ENCODE results near the gene SELENBP1. TPM values are rescaled to one million over a fixed set of nuclear protein-coding genes. Genes with fewer than 3 reads are reported as not detected.

SELENBP1 gene
- total RNA-seq, 2 donors from 2014 or later = 35.4 to 39.2 TPM

GRCh38 chr1:151344291-151344690 is 28.2 kb downstream of the SELENBP1 start:
- Histone ChIP-seq H3K9ac (ENCODE audit: extremely low read depth, low read length, poor library complexity, severe bottlenecking) (no peak overlapping the region), H3K27ac (ENCODE audit: low read depth, low read length) (no peak overlapping the region), H3K4me1 (ENCODE audit: control insufficient read depth, insufficient read depth, low read length) (peaks cover 2% of the 10 kb centered on the region), H3K4me3 (ENCODE audit: low read length) (no peak overlapping the region), H3K9me3 (ENCODE audit: control insufficient read depth, low read length) (no peaks in the 10 kb centered on the region), H3K27me3 (ENCODE audit: control insufficient read depth, insufficient read depth, low read length, poor library complexity, severe bottlenecking) (no peaks in the 10 kb centered on the region), H3K36me3 (ENCODE audit: control insufficient read depth, insufficient read depth, low read length) (peaks cover 21% of the 10 kb centered on the region)
- no peak for TF ChIP-seq CTCF (conservative IDR thresholded peaks at IDR 0.05)
- H3K36me3 Mint-ChIP-seq (ENCODE audit: low read depth) = peaks cover 31% of the 10 kb centered on the region
- no peak overlapping the region for H3K4me3 Mint-ChIP-seq
- H3K27ac Mint-ChIP-seq = no peak overlapping the region
- H3K9me3 Mint-ChIP-seq = no peaks in the 10 kb centered on the region
- DNase-seq = no peak
- 93% methylated on average over 6 of the region's 6 CpGs; no CpG with 5 or more reads in 1 of the 2 experiments for WGBS, 2 experiments (ENCODE audit: insufficient coverage in 1 of 2, insufficient read length in 1 of 2)
- H3K4me1 Mint-ChIP-seq = peaks cover 24% of the 10 kb centered on the region
- H3K27me3 Mint-ChIP-seq (ENCODE audit: insufficient read depth) = no peaks in the 10 kb centered on the region

- DNase-seq = no peak
- Histone ChIP-seq H3K36me3 (ENCODE audit: control insufficient read depth, insufficient read depth, low read length) (peaks cover 21% of the 10 kb centered on the region), H3K4me1 (ENCODE audit: control insufficient read depth, insufficient read depth, low read length) (peaks cover 2% of the 10 kb centered on the region), H3K27ac (ENCODE audit: low read depth, low read length) (no peak overlapping the region), H3K9me3 (ENCODE audit: control insufficient read depth, low read length) (no peaks in the 10 kb centered on the region), H3K9ac (ENCODE audit: extremely low read depth, low read length, poor library complexity, severe bottlenecking) (no peak overlapping the region), H3K27me3 (ENCODE audit: control insufficient read depth, insufficient read depth, low read length, poor library complexity, severe bottlenecking) (no peaks in the 10 kb centered on the region), H3K4me3 (ENCODE audit: low read length) (no peak overlapping the region)
- Mint-ChIP-seq H3K36me3 (ENCODE audit: low read depth) (peaks cover 31% of the 10 kb centered on the region), H3K27ac (no peak overlapping the region), H3K27me3 (ENCODE audit: insufficient read depth) (no peaks in the 10 kb centered on the region), H3K4me3 (no peak overlapping the region), H3K9me3 (no peaks in the 10 kb centered on the region), H3K4me1 (peaks cover 24% of the 10 kb centered on the region)
- WGBS, 2 experiments (ENCODE audit: insufficient coverage in 1 of 2, insufficient read length in 1 of 2) = 82 to 83% methylated on average over 6 to 9 of the region's 9 CpGs
- TF ChIP-seq CTCF (conservative IDR thresholded peaks at IDR 0.05) = no peak
Observed at GRCh38 chr1:151343587-151343986, 28.9 kb downstream of the SELENBP1 start.

GRCh38 chr1:151342569-151342968 is 29.9 kb downstream of the SELENBP1 start:
- 92 to 100% methylated on average over 3 to 6 of the region's 6 CpGs for WGBS, 2 experiments (ENCODE audit: insufficient coverage in 1 of 2, insufficient read length in 1 of 2)
- no peaks in the 10 kb centered on the region for H3K9me3 ChIP-seq (ENCODE audit: control insufficient read depth, low read length)
- Mint-ChIP-seq H3K27ac (peak overlapping the region; percentile 50), H3K27me3 (ENCODE audit: insufficient read depth) (no peaks in the 10 kb centered on the region), H3K4me3 (no peak overlapping the region), H3K36me3 (ENCODE audit: low read depth) (peaks cover 31% of the 10 kb centered on the region), H3K4me1 (peaks cover 18% of the 10 kb centered on the region), H3K9me3 (no peaks in the 10 kb centered on the region)
- no peak overlapping the region for H3K27ac ChIP-seq (ENCODE audit: low read depth, low read length)
- no peak for DNase-seq
- no peak for TF ChIP-seq CTCF (conservative IDR thresholded peaks at IDR 0.05)
- no peak overlapping the region for H3K9ac ChIP-seq (ENCODE audit: extremely low read depth, low read length, poor library complexity, severe bottlenecking)
- H3K4me3 ChIP-seq (ENCODE audit: low read length) = no peak overlapping the region
- no peaks in the 10 kb centered on the region for H3K27me3 ChIP-seq (ENCODE audit: control insufficient read depth, insufficient read depth, low read length, poor library complexity, severe bottlenecking)
- H3K36me3 ChIP-seq (ENCODE audit: control insufficient read depth, insufficient read depth, low read length) = peaks cover 21% of the 10 kb centered on the region
- peaks cover 2% of the 10 kb centered on the region for H3K4me1 ChIP-seq (ENCODE audit: control insufficient read depth, insufficient read depth, low read length)

Data from endodermal cell (in vitro differentiated cells).